ENCODE data around the gene ACTL6B. TPM values are rescaled to one million over a fixed set of nuclear protein-coding genes. Genes with fewer than 3 reads are reported as not detected.
A peak's percentile ranks its signal among the peaks of the same experiment; 100 is the strongest.

The ACTL6B gene
- total RNA-seq, 2 experiments from 2014 or later, result not detected

GRCh38 chr7:100654908-100655831, 1.1 kb downstream of the ACTL6B start:
- no peak for DNase-seq
- no peaks in the 10 kb centered on the region for H3K9me3 Mint-ChIP-seq
- ChIA-PET CTCF (interaction anchor here (2.0 kb wide), 1 partner anchor 21 kb away, joined by 5 read pairs; no protein-coding TSS in a partner anchor), POLR2A (no interaction called here)
- H3K4me3 Mint-ChIP-seq, result no peak overlapping the region
- H3K27me3 Mint-ChIP-seq, result peaks cover 39% of the 10 kb centered on the region
- peaks cover 2% of the 10 kb centered on the region for H3K4me1 Mint-ChIP-seq
- no peaks in the 10 kb centered on the region for H3K36me3 Mint-ChIP-seq (ENCODE audit: low read depth)
- no peak overlapping the region for H3K27ac Mint-ChIP-seq

GRCh38 chr7:100649826-100650565, 6.3 kb downstream of the ACTL6B start:
- Mint-ChIP-seq H3K27me3 (peaks cover 27% of the 10 kb centered on the region), H3K9me3 (no peaks in the 10 kb centered on the region), H3K4me1 (peaks cover 2% of the 10 kb centered on the region), H3K4me3 (no peak overlapping the region), H3K36me3 (ENCODE audit: low read depth) (no peaks in the 10 kb centered on the region), H3K27ac (no peak overlapping the region)
- POLR2A ChIA-PET, result interaction anchor here (1.2 kb wide), 1 partner anchor 16 kb away, joined by 3 read pairs; no protein-coding TSS in a partner anchor
- CTCF ChIA-PET, result interaction anchor here (0.7 kb wide), 1 partner anchor 16 kb away, joined by 4 read pairs; no protein-coding TSS in a partner anchor
- no peak for DNase-seq

GRCh38 chr7:100642534-100642907, 13.7 kb downstream of the ACTL6B start:
- Mint-ChIP-seq H3K4me3 (no peak overlapping the region), H3K36me3 (ENCODE audit: low read depth) (no peaks in the 10 kb centered on the region), H3K27me3 (peaks cover 10% of the 10 kb centered on the region), H3K4me1 (peaks cover 2% of the 10 kb centered on the region), H3K27ac (no peak overlapping the region), H3K9me3 (no peaks in the 10 kb centered on the region)
- ChIA-PET POLR2A (no interaction called here), CTCF (interaction anchor here (1.0 kb wide), 1 partner anchor 8 kb away, joined by 3 read pairs; no protein-coding TSS in a partner anchor)
- DNase-seq, result peak; percentile 44

GRCh38 chr7:100641860-100642533, 14.3 kb downstream of the ACTL6B start:
- no peak for DNase-seq
- H3K36me3 Mint-ChIP-seq (ENCODE audit: low read depth), result no peaks in the 10 kb centered on the region
- CTCF ChIA-PET, result no interaction called here
- H3K27me3 Mint-ChIP-seq, result peaks cover 9% of the 10 kb centered on the region
- POLR2A ChIA-PET, result no interaction called here
- no peaks in the 10 kb centered on the region for H3K9me3 Mint-ChIP-seq
- peaks cover 2% of the 10 kb centered on the region for H3K4me1 Mint-ChIP-seq
- no peak overlapping the region for H3K4me3 Mint-ChIP-seq
- no peak overlapping the region for H3K27ac Mint-ChIP-seq

GRCh38 chr7:100641463-100641859, 14.8 kb downstream of the ACTL6B start, which contains the start of gene TFR2:
TFR2 (minus strand) TSS chr7:100641552; CDS start chr7:100641509, 43 bp downstream.
- no peak within 1 kb of the TSS for H3K27ac Mint-ChIP-seq
- peaks cover 3% of the 10 kb centered on the region for H3K36me3 Mint-ChIP-seq (ENCODE audit: low read depth)
- DNase-seq, result no peak
- peaks cover 2% of the 10 kb centered on the region for H3K4me1 Mint-ChIP-seq
- H3K4me3 Mint-ChIP-seq, result no peak within 1 kb of the TSS
- ChIA-PET CTCF (no interaction called here), POLR2A (no interaction called here)
- peaks cover 9% of the 10 kb centered on the region for H3K27me3 Mint-ChIP-seq
- H3K9me3 Mint-ChIP-seq, result no peaks in the 10 kb centered on the region

- Mint-ChIP-seq H3K27ac (no peak overlapping the region), H3K36me3 (ENCODE audit: low read depth) (peaks cover 3% of the 10 kb centered on the region), H3K4me1 (peaks cover 2% of the 10 kb centered on the region), H3K9me3 (no peaks in the 10 kb centered on the region), H3K27me3 (peaks cover 6% of the 10 kb centered on the region), H3K4me3 (no peak overlapping the region)
- DNase-seq, result no peak
- POLR2A ChIA-PET, result no interaction called here
- CTCF ChIA-PET, result no interaction called here
Measured at GRCh38 chr7:100640517-100641440, 15.5 kb downstream of the ACTL6B start.

GRCh38 chr7:100639995-100640516, 16.2 kb downstream of the ACTL6B start:
- no peaks in the 10 kb centered on the region for H3K9me3 Mint-ChIP-seq
- H3K4me3 Mint-ChIP-seq, result no peak overlapping the region
- DNase-seq, result no peak
- H3K27me3 Mint-ChIP-seq, result peaks cover under 1% of the 10 kb centered on the region
- H3K36me3 Mint-ChIP-seq (ENCODE audit: low read depth), result peaks cover 3% of the 10 kb centered on the region
- ChIA-PET CTCF (no interaction called here), POLR2A (interaction anchor here (1.3 kb wide), 1 partner anchor 14 kb away, joined by 5 read pairs; no protein-coding TSS in a partner anchor)
- no peak overlapping the region for H3K27ac Mint-ChIP-seq
- H3K4me1 Mint-ChIP-seq, result peaks cover 2% of the 10 kb centered on the region

- peak overlapping the region; percentile 81 for H3K4me3 Mint-ChIP-seq
- H3K36me3 Mint-ChIP-seq (ENCODE audit: low read depth), result peaks cover 13% of the 10 kb centered on the region
- H3K9me3 Mint-ChIP-seq, result no peaks in the 10 kb centered on the region
- CTCF ChIA-PET, result interaction anchor here (0.7 to 9.9 kb wide), 21 partner anchors 9 to 510 kb away, joined by 3 to 163 read pairs (median 4); partner anchors contain the start of genes FBXO24, GIGYF1, GNB2 and MOSPD3
- H3K4me1 Mint-ChIP-seq, result peaks cover 48% of the 10 kb centered on the region
- peaks cover 6% of the 10 kb centered on the region for H3K27me3 Mint-ChIP-seq
- peak overlapping the region; percentile 79 for H3K27ac Mint-ChIP-seq
- POLR2A ChIA-PET, result interaction anchor here (0.7 to 3.9 kb wide), 16 partner anchors 9 to 204 kb away, joined by 3 to 47 read pairs (median 6); partner anchors contain the start of genes FBXO24, GNB2, LRCH4 and MEPCE
- DNase-seq, result peak; percentile 70
Measured at GRCh38 chr7:100632951-100633717, 23.1 kb downstream of the ACTL6B start.

GRCh38 chr7:100630066-100630465, 26.2 kb downstream of the ACTL6B start:
- peaks cover 72% of the 10 kb centered on the region for H3K4me1 Mint-ChIP-seq

GRCh38 chr7:100629117-100629716, 27.0 kb downstream of the ACTL6B start:
- no peak for DNase-seq
- Mint-ChIP-seq H3K9me3 (no peaks in the 10 kb centered on the region), H3K27ac (peak overlapping the region; percentile 38), H3K4me3 (no peak overlapping the region), H3K27me3 (peaks cover 3% of the 10 kb centered on the region), H3K36me3 (ENCODE audit: low read depth) (peaks cover 19% of the 10 kb centered on the region), H3K4me1 (peaks cover 74% of the 10 kb centered on the region)
- POLR2A ChIA-PET, result interaction anchor here (0.8 to 5.1 kb wide), 9 partner anchors 17 to 90 kb away, joined by 3 to 32 read pairs (median 7); partner anchors contain the start of genes AGFG2, FBXO24, LRCH4 and MOSPD3
- CTCF ChIA-PET, result interaction anchor here (0.8 to 9.9 kb wide), 6 partner anchors 17 to 77 kb away, joined by 3 to 163 read pairs (median 5); partner anchors contain the start of genes GNB2, MOSPD3 and POP7

More at GRCh38 chr7:100630066-100630465, 26.2 kb downstream of the ACTL6B start:
- H3K36me3 Mint-ChIP-seq (ENCODE audit: low read depth), result peaks cover 18% of the 10 kb centered on the region
- POLR2A ChIA-PET, result interaction anchor here (0.8 to 5.1 kb wide), 8 partner anchors 18 to 91 kb away, joined by 3 to 32 read pairs (median 6); partner anchors contain the start of genes AGFG2, FBXO24, LRCH4 and MOSPD3
- no peak for DNase-seq
- no peaks in the 10 kb centered on the region for H3K9me3 Mint-ChIP-seq
- CTCF ChIA-PET, result interaction anchor here (0.8 to 9.9 kb wide), 6 partner anchors 17 to 76 kb away, joined by 3 to 163 read pairs (median 4); partner anchors contain the start of genes MOSPD3 and POP7
- peak overlapping the region; percentile 13 for H3K27ac Mint-ChIP-seq
- peaks cover 6% of the 10 kb centered on the region for H3K27me3 Mint-ChIP-seq
- H3K4me3 Mint-ChIP-seq, result no peak overlapping the region
